ENCODE data around the gene SRD5A1.
"Not testable (repeated sequence)": the region's sequence is repeated elsewhere in the genome, so short reads cannot be mapped to it uniquely, and the experiment has no call there.

Gene SRD5A1

GRCh38 chr5:6645571-6646362, 12.5 kb downstream of the SRD5A1 start:
- not testable (repeated sequence) for DNase-seq

GRCh38 chr5:6649186-6649585, 15.9 kb downstream of the SRD5A1 start:
- DNase-seq, result no peak

DNA sequence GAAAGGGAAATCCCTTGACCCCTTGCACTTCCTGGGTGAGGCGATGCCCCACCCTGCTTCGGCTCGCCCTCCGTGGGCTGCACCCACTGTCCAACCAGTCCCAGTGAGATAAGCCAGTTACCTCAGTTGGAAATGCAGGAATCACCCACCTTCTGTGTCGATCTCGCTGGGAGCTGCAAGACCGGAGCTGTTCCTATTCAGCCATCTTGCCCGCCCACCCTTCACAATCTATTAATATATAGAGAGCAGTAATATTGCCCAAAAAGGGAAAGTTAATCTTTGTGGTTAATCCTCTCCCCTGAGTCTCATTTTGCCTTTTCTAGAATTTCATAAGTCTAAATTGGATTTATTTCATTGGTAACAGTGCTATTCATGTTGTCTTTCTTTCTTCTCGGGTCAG, 16.4 kb downstream of the SRD5A1 start:
- DNase-seq, result no peak

GRCh38 chr5:6652025-6652424, 18.8 kb downstream of the SRD5A1 start:
- DNase-seq, result no peak

DNA sequence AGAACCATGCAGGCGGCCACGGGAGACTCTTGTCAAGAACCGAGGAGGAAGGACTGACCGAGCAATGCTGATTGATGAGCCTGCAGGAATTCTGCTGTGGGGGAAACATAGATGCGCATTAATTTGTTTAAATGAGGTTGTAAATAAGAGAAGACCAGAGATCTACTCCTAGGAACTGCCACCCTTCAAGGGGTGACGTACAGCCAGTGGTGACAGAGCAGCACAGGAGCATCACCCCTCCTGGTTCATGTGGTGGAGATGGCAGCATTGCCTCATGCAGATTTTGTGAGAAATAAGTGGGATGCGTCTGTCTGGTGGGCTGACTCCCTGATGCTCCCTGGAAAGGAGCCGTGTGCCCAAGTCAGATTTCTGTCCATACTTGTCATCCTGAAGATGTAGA, 22.2 kb downstream of the SRD5A1 start:
- DNase-seq, result no peak

DNA sequence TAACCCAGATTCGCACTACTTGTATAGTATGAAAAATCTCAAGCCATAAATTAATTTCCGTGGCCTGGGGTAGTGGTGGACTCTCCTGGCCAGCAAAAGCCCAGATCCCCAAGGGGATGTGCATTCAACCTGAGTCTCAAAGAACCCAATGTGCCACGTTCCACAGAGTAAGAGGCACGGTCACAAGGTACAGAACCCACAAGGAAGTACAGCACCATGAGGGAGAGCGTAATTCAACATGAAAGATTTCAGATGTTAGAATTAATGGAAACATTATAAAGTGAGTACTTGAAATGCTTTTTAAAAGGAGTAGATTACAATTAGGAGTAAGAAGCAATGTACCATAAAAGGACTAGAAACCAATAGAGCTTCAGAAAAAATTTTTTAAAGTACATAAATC, 23.4 kb downstream of the SRD5A1 start:
- no peak for DNase-seq

- DNase-seq, result no peak
Measured at GRCh38 chr5:6659941-6660684, 26.9 kb downstream of the SRD5A1 start.

GRCh38 chr5:6660688-6661087, 27.4 kb downstream of the SRD5A1 start:
- no peak for DNase-seq

- DNase-seq, result no peak
Measured at GRCh38 chr5:6666762-6667161, 33.5 kb downstream of the SRD5A1 start.

DNA sequence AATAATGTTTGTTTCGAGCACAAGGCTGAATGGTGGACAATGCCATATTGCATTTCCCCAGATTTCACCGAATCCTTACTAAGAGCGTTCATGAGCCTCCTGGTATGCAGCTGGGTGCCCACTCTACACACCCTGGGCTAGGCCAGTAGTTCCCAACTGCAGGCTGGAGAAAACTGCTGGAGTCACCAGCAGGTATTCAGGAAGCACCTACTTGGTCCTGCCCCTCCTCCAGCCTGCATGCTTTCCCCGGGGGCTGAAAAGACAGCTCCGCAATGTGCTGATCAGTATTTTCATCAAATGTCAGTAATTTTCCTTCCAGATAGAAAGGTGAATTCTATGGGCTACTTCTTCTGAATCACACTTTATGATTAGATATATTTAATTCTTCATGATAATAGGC, 34.4 kb downstream of the SRD5A1 start:
- no peak for DNase-seq

DNA sequence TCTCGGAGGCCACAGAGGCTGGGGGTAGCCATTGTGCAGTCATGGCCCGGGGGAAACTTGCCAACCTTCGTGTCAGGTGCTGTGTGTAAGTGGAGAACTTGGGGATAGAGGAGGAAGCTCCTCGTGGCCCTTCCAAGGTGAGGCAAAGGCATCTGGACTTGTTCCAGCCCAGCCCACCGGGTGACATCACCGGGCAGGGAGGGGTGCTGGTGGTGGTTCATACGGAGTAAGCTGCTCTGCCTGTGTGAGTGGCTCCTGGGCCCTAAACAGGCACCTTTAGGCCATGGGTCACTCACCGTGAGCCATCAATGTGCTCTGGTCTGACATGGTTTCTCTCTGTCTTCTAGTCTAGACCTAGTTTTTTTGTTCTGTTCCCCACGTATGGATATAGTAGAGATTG, 35.5 kb downstream of the SRD5A1 start:
- not testable (repeated sequence) for DNase-seq

DNA sequence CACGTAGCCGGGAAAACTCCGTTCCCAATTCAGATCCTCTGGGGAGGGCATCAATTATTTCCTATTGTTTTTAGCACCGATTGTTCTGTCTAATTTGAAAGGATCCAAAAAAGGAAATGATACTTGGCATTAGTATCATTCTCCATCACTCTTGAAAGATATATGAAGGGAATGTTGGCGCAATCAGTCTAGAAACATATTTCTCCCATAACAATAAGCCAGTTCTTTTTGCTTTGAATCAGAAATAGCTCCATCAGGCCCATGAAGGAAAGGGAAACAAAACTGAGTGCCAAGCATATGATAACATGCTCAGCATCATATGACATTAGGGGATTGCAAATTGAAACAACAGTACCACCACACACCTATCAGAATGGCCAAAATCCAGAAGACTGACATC, 39.8 kb downstream of the SRD5A1 start:
- no peak for DNase-seq

- DNase-seq, result no peak
Measured at GRCh38 chr5:6673963-6674362, 40.7 kb downstream of the SRD5A1 start.

DNA sequence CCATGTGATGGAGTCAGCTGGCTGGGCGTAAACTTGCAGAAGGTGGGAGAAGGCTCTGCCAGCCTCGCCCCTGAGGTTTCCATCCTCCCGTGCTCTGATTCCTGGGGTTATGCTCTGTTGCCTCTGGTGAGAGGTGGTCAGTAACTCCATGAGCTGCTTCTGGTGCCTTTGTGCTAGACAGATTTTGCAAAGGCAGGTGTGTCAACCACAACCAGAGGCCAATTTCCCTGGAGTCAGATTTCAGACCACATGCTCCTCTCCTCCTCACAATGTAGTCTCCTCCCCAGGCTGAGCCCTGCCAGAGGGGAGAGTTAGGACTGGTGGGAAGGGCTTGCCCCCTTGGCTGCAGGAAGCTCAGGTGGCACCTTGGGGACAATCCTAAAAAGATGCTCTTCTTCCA, 41.2 kb downstream of the SRD5A1 start:
- DNase-seq, result no peak

DNA sequence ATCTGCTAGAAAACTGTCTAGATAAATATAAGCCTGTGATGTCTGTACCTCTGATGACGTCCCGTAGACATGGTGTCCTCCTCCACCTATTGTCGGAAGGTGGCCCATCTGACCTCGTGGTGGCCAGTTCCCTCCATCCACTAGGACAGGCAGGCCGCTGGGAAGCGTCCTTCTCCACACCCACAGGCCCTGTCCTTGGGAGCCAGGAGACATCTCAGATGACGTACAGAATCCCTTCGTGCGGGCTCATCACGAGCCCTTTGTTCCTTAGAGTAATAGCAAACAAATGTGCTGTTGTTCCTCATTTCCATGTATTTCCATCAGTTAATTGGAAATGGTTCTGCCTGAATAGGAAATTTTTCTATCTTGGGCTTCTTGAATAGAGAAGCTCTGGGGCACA, 41.6 kb downstream of the SRD5A1 start:
- no peak for DNase-seq

GRCh38 chr5:6675784-6676491, 42.7 kb downstream of the SRD5A1 start:
- no peak for DNase-seq

DNA sequence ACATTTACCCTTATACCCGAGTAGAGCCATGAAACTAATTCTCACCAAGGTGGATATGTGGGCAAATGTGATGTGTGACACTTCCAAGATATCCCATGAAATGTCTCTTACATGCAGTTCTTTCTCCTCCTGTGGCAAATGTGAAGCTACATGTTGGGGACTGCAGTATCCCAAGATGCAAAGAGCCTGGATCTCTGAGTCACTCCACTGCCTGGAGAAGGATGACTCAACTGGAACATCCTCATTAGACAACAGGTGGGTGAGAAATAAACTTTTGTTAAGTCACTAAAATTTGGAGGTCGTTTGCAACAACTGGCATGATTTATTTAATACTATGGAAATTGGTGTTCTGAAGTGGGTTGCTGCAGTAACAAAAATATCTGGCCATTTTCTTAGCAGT, 43.5 kb downstream of the SRD5A1 start:
- no peak for DNase-seq

DNA sequence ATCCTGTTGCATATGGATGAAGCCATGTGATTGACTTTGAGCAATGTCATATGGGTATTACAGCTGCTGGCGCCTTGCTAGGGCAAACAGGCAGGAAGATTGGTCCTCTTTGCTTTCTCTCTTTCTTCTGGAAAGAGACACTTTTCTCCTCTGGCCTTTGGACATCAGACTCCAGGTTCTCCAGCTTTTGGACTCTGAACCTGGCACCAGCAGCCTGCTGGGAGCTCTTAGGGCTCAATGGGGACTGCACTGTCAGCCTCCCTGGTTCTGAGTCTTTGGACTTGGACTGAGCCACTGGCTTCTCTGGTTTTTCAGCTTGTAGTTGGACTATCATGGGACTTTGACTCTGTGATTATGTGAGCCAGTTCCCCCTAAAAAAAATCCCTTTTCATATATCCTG, 45.1 kb downstream of the SRD5A1 start:
- no peak for DNase-seq

DNA sequence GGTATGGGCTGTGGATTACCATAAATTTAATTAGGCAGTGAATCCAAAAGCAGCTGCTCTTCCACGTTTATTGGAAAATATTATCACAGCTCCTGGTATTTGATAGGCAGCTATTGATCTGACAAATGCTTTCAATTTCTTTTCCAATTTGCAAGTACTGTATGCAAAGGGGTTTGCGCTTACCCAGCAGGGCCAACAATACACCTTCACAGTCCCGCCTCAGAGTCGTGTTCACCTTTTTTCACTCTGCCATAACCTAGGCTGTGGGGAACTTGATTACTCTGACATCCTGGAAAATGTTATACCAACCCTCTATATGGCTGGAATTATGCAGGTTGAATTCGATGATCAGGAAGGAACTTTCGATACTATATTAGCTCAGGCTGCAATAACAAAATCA, 47.7 kb downstream of the SRD5A1 start:
- DNase-seq, result no peak

DNA sequence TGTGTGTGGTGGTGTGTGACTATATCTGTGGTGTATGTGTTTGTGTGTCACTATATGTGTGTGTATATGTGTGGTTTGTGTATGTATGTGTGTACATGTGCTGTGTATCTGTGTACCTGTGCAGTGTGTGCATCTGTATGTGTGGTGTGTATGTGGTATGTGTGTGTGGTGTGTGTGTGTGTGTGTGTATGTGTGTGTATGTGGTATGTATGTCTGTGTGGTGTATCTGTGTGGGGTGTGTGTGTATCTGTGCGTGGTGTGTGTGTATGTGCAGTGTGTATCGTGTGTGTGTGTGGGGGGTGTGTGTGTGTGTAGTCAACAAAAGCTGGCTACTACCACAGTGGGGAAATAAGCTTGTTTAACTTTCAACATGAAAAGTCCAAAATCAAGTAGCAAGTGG, 48.4 kb downstream of the SRD5A1 start:
- DNase-seq, result no peak

DNA sequence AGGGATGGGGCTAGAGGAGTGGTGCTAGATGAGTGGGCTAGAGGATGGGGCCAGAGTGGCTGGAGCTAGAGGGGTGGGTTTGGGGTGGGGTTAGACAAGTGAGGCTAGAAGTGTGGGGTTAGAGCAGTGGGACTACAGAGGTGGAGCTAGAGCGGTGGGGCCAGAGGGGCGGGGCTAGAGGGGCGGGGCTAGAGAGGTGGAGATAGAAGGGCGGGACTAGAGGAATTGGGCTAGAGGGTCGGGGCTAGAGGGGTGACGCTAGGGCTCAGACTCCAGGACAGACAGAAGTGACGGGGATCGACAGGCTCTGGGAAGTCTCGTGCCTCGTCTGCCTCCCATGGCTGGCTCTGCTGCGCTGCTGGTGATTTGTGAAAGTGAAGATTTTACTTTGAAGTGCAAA, 49.0 kb downstream of the SRD5A1 start:
- DNase-seq, result no peak

DNA sequence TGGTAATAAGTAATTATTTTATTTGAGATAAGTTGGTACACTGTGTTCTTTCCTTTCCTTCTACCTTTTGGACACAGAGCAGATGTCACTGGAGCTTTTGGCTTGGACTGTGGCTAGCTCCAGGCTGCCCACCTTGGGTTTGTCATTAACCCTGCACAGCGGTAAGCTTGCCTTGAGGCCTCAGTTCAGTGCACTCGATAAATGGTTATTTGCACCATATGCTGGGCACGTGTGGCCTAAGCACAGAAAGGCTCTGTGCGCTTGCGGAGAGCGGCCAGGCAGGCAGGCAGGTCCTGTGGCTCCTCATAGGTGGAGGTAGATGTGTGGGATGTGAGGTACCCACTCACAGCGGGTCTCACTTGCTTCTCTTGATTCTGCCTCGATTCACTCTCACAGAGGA, 50.0 kb downstream of the SRD5A1 start:
- no peak for DNase-seq

- no peak for DNase-seq
Measured at GRCh38 chr5:6684075-6684474, 50.8 kb downstream of the SRD5A1 start.

DNA sequence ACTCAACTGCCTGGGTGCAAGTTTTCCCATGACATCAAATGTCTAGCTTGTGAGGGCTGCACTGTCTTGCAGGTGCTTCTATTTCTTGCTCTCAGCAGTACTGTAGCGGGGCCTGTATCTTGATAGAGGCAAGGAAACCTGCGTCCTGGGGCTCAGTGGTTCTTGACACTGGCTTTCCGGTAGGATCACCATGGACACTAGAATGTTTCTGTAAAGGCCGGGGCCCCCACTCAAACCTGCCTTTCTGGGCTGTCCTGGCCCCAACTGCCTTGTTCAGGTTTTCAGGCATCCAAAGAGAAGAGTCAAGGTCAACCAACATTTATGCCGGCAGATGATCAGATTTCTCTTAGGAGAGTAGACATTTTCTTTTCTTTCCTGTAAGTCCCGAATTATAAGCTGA, 53.3 kb downstream of the SRD5A1 start:
- DNase-seq, result no peak

All from right hindlimb (tissue), 1 donor.